Cerebellar cortex (tissue), 1 donor: ENCODE measurements around the gene WDR33.
A peak's percentile ranks its signal among the peaks of the same experiment; 100 is the strongest.

Experiments
- DNase-seq: peaks from one replicate; pipeline ENCODE4 v3.0.0-alpha.2; 2015; ENCODE audit warnings: low spot score

WDR33 gene

GRCh38 chr2:127719301-127720218 lies 91.4 kb downstream of the WDR33 start:
- no peak for DNase-seq

- DNase-seq = no peak
These were observed 92.7 kb downstream of the WDR33 start for GRCh38 chr2:127718271-127718670.

GRCh38 chr2:127715778-127716449 lies 95.1 kb downstream of the WDR33 start:
- DNase-seq = no peak

- no peak for DNase-seq
These were observed 97.4 kb downstream of the WDR33 start for GRCh38 chr2:127713562-127713961.

- DNase-seq = no peak
These were observed 98.0 kb downstream of the WDR33 start for GRCh38 chr2:127712999-127713398.

GRCh38 chr2:127709336-127709735 lies 101.6 kb downstream of the WDR33 start:
- DNase-seq = no peak

GRCh38 chr2:127707890-127708648 lies 102.9 kb downstream of the WDR33 start:
- DNase-seq = no peak

GRCh38 chr2:127706215-127706990 lies 104.6 kb downstream of the WDR33 start:
- no peak for DNase-seq

GRCh38 chr2:127705391-127706065 lies 105.4 kb downstream of the WDR33 start:
- no peak for DNase-seq

- DNase-seq = no peak
These were observed 106.2 kb downstream of the WDR33 start for GRCh38 chr2:127704641-127705390.

- no peak for DNase-seq
These were observed 107.7 kb downstream of the WDR33 start for GRCh38 chr2:127703282-127703681.

GRCh38 chr2:127702395-127703009 lies 108.5 kb downstream of the WDR33 start:
- DNase-seq = no peak

GRCh38 chr2:127701651-127702394 lies 109.1 kb downstream of the WDR33 start:
- peak; percentile 53 for DNase-seq

- peak; percentile 89 for DNase-seq
These were observed 109.7 kb downstream of the WDR33 start, which contains the start of gene SFT2D3 for GRCh38 chr2:127701193-127701650. Gene SFT2D3, plus strand, starts transcription at chr2:127701497. Its CDS starts 32 bp downstream, at chr2:127701529.

- DNase-seq = no peak
These were observed 110.3 kb downstream of the WDR33 start for GRCh38 chr2:127700527-127701192.

- no peak for DNase-seq
These were observed 112.2 kb downstream of the WDR33 start for GRCh38 chr2:127698553-127699355.

- DNase-seq = no peak
These were observed 113.3 kb downstream of the WDR33 start for GRCh38 chr2:127697482-127698180.
